Lower lobe of right lung (tissue), 2 donors: ENCODE results near the gene MUC21. TPM values are rescaled to one million over a fixed set of nuclear protein-coding genes. Genes with fewer than 3 reads are reported as not detected.

ENCODE experiments used
- ATAC-seq, 2 donors: fragments of 200-7000 bp; cut with Tn5 transposase; one replicate each; pipeline ENCODE4 v1.9.1; 2020 to 2022; ENCODE audit warnings: mild to moderate bottlenecking in 2 of 2, moderate library complexity in 2 of 2
- DNase-seq: peaks from one replicate; pipeline ENCODE4 v3.0.0-alpha.2; 2020
- H3K27ac ChIP-seq: fragments of 200-600 bp; one replicate; pipeline ENCODE4 v1.8.0; 2022
- H3K27me3 ChIP-seq: fragments of 200-600 bp; one replicate; pipeline ENCODE4 v1.8.0; 2022; ENCODE audit warnings: low read depth
- H3K36me3 ChIP-seq: fragments of 200-600 bp; one replicate; pipeline ENCODE4 v1.8.0; 2022; ENCODE audit warnings: mild to moderate bottlenecking
- H3K4me1 ChIP-seq: fragments of 200-600 bp; one replicate; pipeline ENCODE4 v1.8.0; 2022
- H3K4me3 ChIP-seq: fragments of 200-600 bp; one replicate; pipeline ENCODE4 v1.8.0; 2022; ENCODE audit warnings: mild to moderate bottlenecking
- H3K9me3 ChIP-seq: fragments of 200-600 bp; one replicate; pipeline ENCODE4 v1.8.0; 2022
- CTCF ChIP-seq: fragments of 200-600 bp; IDR thresholded peaks from one replicate; pipeline ENCODE4 v1.8.0; 2022; ENCODE audit warnings: antibody characterized with exemption, mild to moderate bottlenecking
- intact Hi-C: fragments of 100-400 bp; cut with DNase I; formaldehyde crosslinking; loops from one replicate; pipeline ENCODE4 v1.11.0; 2022
- total RNA-seq: library from RNA; stranded (reverse); fragmentation: NEBNext Ultra II Directional; extraction: Animal tissue kit (Norgen Biotek cat#: 25700); gene quantifications from one replicate; pipeline ENCODE4 v1.2.1, GENCODE V29; 2021
- donor health status: DM: no; HTN: yes; CAD: no; lungs with severe emphysema.

Gene MUC21
- total RNA-seq, 1 donor from 2014 or later, result 3.8 TPM

- H3K27ac ChIP-seq, result no peak within 1 kb of the TSS
- ATAC-seq (no peak), DNase-seq (no peak)
- intact Hi-C loops, result no loop called here
- H3K36me3 ChIP-seq, result no peaks in the 10 kb centered on the region
- H3K4me3 ChIP-seq, result no peak within 1 kb of the TSS
- H3K27me3 ChIP-seq, result no peaks in the 10 kb centered on the region
- TF ChIP-seq CTCF, result no peak
- H3K9me3 ChIP-seq, result no peaks in the 10 kb centered on the region
- peaks cover 22% of the 10 kb centered on the region for H3K4me1 ChIP-seq
These were observed 43.0 kb upstream of the MUC21 start, which contains the start of gene MUCL3 for GRCh38 chr6:30940361-30940986. Gene MUCL3 (plus strand): TSS chr6:30940973. CDS start chr6:30941000, 27 bp downstream.

GRCh38 chr6:30942338-30943060 is 41.0 kb upstream of the MUC21 start:
- Histone ChIP-seq H3K36me3 (no peaks in the 10 kb centered on the region), H3K9me3 (no peaks in the 10 kb centered on the region), H3K27me3 (no peaks in the 10 kb centered on the region), H3K4me3 (no peak overlapping the region), H3K27ac (no peak overlapping the region), H3K4me1 (peaks cover 22% of the 10 kb centered on the region)
- intact Hi-C loops, result no loop called here
- peak; percentile 46 for TF ChIP-seq CTCF
- peak; percentile 89 for DNase-seq
- peak; percentile 93 for ATAC-seq

- DNase-seq (no peak), ATAC-seq (no peak)
- no peaks in the 10 kb centered on the region for H3K36me3 ChIP-seq
These were observed 39.5 kb upstream of the MUC21 start for GRCh38 chr6:30944051-30944450.

GRCh38 chr6:30945281-30945680 is 38.2 kb upstream of the MUC21 start:
- no peaks in the 10 kb centered on the region for H3K36me3 ChIP-seq
- H3K27ac ChIP-seq, result no peak overlapping the region
- H3K9me3 ChIP-seq, result no peaks in the 10 kb centered on the region
- TF ChIP-seq CTCF, result no peak
- peaks cover 11% of the 10 kb centered on the region for H3K4me1 ChIP-seq
- ATAC-seq, result no peak
- H3K4me3 ChIP-seq, result no peak overlapping the region
- intact Hi-C loops, result no loop called here
- no peak for DNase-seq
- no peaks in the 10 kb centered on the region for H3K27me3 ChIP-seq

More at GRCh38 chr6:30944051-30944450, 39.5 kb upstream of the MUC21 start:
- no peaks in the 10 kb centered on the region for H3K9me3 ChIP-seq
- H3K27me3 ChIP-seq, result no peaks in the 10 kb centered on the region
- no peak overlapping the region for H3K4me3 ChIP-seq
- no peak overlapping the region for H3K27ac ChIP-seq
- peaks cover 11% of the 10 kb centered on the region for H3K4me1 ChIP-seq
- intact Hi-C loops, result no loop called here
- no peak for TF ChIP-seq CTCF

GRCh38 chr6:30947231-30947630 is 36.3 kb upstream of the MUC21 start:
- Histone ChIP-seq H3K4me3 (no peak overlapping the region), H3K27me3 (no peaks in the 10 kb centered on the region), H3K27ac (no peak overlapping the region), H3K4me1 (peaks cover 10% of the 10 kb centered on the region), H3K9me3 (no peaks in the 10 kb centered on the region), H3K36me3 (no peaks in the 10 kb centered on the region)
- no peak for TF ChIP-seq CTCF
- no peak for ATAC-seq
- intact Hi-C loops, result no loop called here
- DNase-seq, result no peak
